HCT116 (cell line): ENCODE data around the gene CRYBB1. TPM values are rescaled to one million over a fixed set of nuclear protein-coding genes. Genes with fewer than 3 reads are reported as not detected.

ENCODE experiments used
- ATAC-seq: fragments of 200-7000 bp; cut with Tn5 transposase; 2 replicates; pipeline ENCODE4 v1.9.1; 2020; ENCODE audit warnings: mild to moderate bottlenecking, moderate library complexity
- BruUV-seq: library from RNA; stranded (reverse); fragments of 400-500 nt; replicated peaks from 2 replicates; lab custom pipeline; 2021; lab: Mats Ljungman, UMichigan
- CTCF ChIA-PET: fragments of 300-600 bp; sonication (Branson Sonifier 250); formaldehyde crosslinking; loops from one replicate; lab custom pipeline; 2021; ENCODE audit warnings: antibody characterized with exemption; lab: Charles Lee
- POLR2A ChIA-PET: fragments of 300-600, 350-600 bp; sonication (Branson Sonifier 250); formaldehyde crosslinking; loops from one replicate; lab custom pipeline; 2021; ENCODE audit warnings: antibody characterized with exemption; lab: Charles Lee
- RAD21 ChIA-PET, 2 experiments: fragments of 300-600 bp; sonication (Branson Sonifier 250); formaldehyde crosslinking; loops; one replicate each; lab custom pipeline; 2023; ENCODE audit warnings: low total read pairs in 2 of 2; ENCODE audit not compliant: uncharacterized antibody in 2 of 2, unreplicated experiment in 2 of 2, low non-redundant PET in 1 of 2; lab: Charles Lee
- DNase-seq: peaks from one replicate; pipeline ENCODE4 v3.0.0-alpha.2; 2010; ENCODE audit warnings: low read depth, low spot score
- H2AFZ ChIP-seq: fragments of 200-600 bp; shearing (Covaris generic), sonication (generic); 2 replicates; pipeline ENCODE4 v1.6.1; 2017; ENCODE audit warnings: low read depth, mixed run types, mixed read lengths, antibody characterized with exemption, low read length; ENCODE audit not compliant: poor library complexity, severe bottlenecking
- H3K27ac ChIP-seq: 2 replicates; pipeline ENCODE4 v1.5.1; 2012; ENCODE audit warnings: low read depth, low read length
- H3K27me3 ChIP-seq: fragments of 200-600 bp; sonication (generic); 2 replicates; pipeline ENCODE4 v1.6.1; 2016; ENCODE audit warnings: mixed run types, low read length, mixed read lengths; ENCODE audit not compliant: insufficient read depth
- H3K36me3 ChIP-seq, 2 experiments: fragments of 200-500 bp in 1 of 2; fragments of 200-600 bp in 1 of 2; sonication (Bioruptor generic) in 1 of 2; sonication (generic) in 1 of 2; 2 replicates each; pipeline versions ENCODE4 v1.5.1 to v1.6.1; 2014 to 2016; ENCODE audit warnings: low read length in 2 of 2, inconsistent platforms in 1 of 2, mixed read lengths in 1 of 2, mixed run types in 1 of 2; ENCODE audit not compliant: insufficient read depth in 2 of 2, control insufficient read depth in 1 of 2
- H3K4me1 ChIP-seq, 2 experiments: fragments of 200-600 bp in 1 of 2; sonication (generic) in 1 of 2; 2 replicates each; pipeline versions ENCODE4 v1.5.1 to v1.6.1; 2012 to 2017; ENCODE audit warnings: low read length in 2 of 2, inconsistent platforms in 1 of 2, mild to moderate bottlenecking in 1 of 2, mixed read lengths in 1 of 2, mixed run types in 1 of 2, moderate library complexity in 1 of 2; ENCODE audit not compliant: insufficient read depth in 2 of 2, control insufficient read depth in 1 of 2
- H3K4me2 ChIP-seq: fragments of 200-600 bp; sonication (generic); 2 replicates; pipeline ENCODE4 v1.6.1; 2017; ENCODE audit warnings: mixed run types, low read length, mixed read lengths
- H3K4me3 ChIP-seq, 2 experiments: fragments of 200-600 bp in 1 of 2; sonication (generic) in 1 of 2; replicated peaks in 1 of 2; 2 replicates each; pipeline ENCODE4 v1.5.1; 2011 to 2016; ENCODE audit warnings: low read length in 2 of 2, control low read depth in 1 of 2, low read depth in 1 of 2, mild to moderate bottlenecking in 1 of 2, mixed read lengths in 1 of 2, mixed run types in 1 of 2
- H3K79me2 ChIP-seq: fragments of 200-600 bp; sonication (generic); 2 replicates; pipeline ENCODE4 v1.6.1; 2017; ENCODE audit warnings: mild to moderate bottlenecking, mixed run types, low read length, moderate library complexity, mixed read lengths; ENCODE audit not compliant: insufficient read depth
- H3K9ac ChIP-seq: fragments of 200-600 bp; sonication (generic); 2 replicates; pipeline ENCODE4 v1.6.1; 2016; ENCODE audit warnings: low read length, mixed read lengths
- H3K9me2 ChIP-seq: fragments of 200-600 bp; sonication (generic), shearing (Covaris generic); 2 replicates; pipeline ENCODE4 v1.6.1; 2017; ENCODE audit warnings: mixed run types, mild to moderate bottlenecking, moderate library complexity; ENCODE audit not compliant: insufficient read depth
- H3K9me3 ChIP-seq, 2 experiments: fragments of 200-500 bp in 1 of 2; fragments of 200-600 bp in 1 of 2; sonication (Bioruptor generic) in 1 of 2; sonication (generic) in 1 of 2; 2 replicates each; pipeline ENCODE4 v1.6.1; 2014 to 2017; ENCODE audit warnings: low read length in 2 of 2, mixed read lengths in 2 of 2, inconsistent platforms in 1 of 2, low read depth in 1 of 2, mild to moderate bottlenecking in 1 of 2, mixed run types in 1 of 2, moderate library complexity in 1 of 2; ENCODE audit not compliant: control insufficient read depth in 1 of 2, insufficient read depth in 1 of 2
- H4K20me1 ChIP-seq: fragments of 200-600 bp; sonication (generic), shearing (Covaris generic); 2 replicates; pipeline ENCODE4 v1.6.1; 2017; ENCODE audit warnings: mixed run types, mild to moderate bottlenecking, moderate library complexity; ENCODE audit not compliant: insufficient read depth
- ATF3 ChIP-seq: IDR thresholded peaks from 2 replicates; pipeline ENCODE4 v1.6.1; 2012
- CEBPB ChIP-seq: IDR thresholded peaks from 2 replicates; pipeline ENCODE4 v1.6.1; 2012; ENCODE audit warnings: low read depth
- CTCF ChIP-seq, 3 experiments: fragments of 200-600 bp in 1 of 3; sonication (generic) in 1 of 3; IDR thresholded peaks in 2 of 3; conservative IDR thresholded peaks in 1 of 3; 2 replicates each; pipeline ENCODE4 v1.5.1; 2012 to 2017; ENCODE audit warnings: low read depth in 2 of 3, low read length in 2 of 3, antibody characterized with exemption in 1 of 3, borderline replicate concordance in 1 of 3, control low read depth in 1 of 3, mild to moderate bottlenecking in 1 of 3, mixed read lengths in 1 of 3, mixed run types in 1 of 3, moderate library complexity in 1 of 3; ENCODE audit not compliant: insufficient read depth in 1 of 3
- ELF1 ChIP-seq: IDR thresholded peaks from 2 replicates; pipeline ENCODE4 v1.6.1; 2012; ENCODE audit warnings: low read depth, borderline replicate concordance
- JUND ChIP-seq: IDR thresholded peaks from 2 replicates; pipeline ENCODE4 v1.6.1; 2012
- MAX ChIP-seq: IDR thresholded peaks from 2 replicates; pipeline ENCODE4 v1.6.1; 2012
- REST ChIP-seq: IDR thresholded peaks from 2 replicates; pipeline ENCODE4 v1.6.1; 2012; ENCODE audit warnings: low read depth
- SP1 ChIP-seq: IDR thresholded peaks from 2 replicates; pipeline ENCODE4 v1.6.1; 2012; ENCODE audit warnings: low read depth
- SRF ChIP-seq: IDR thresholded peaks from 2 replicates; pipeline ENCODE4 v1.6.1; 2012; ENCODE audit warnings: low read depth
- TCF7L2 ChIP-seq: IDR thresholded peaks from 2 replicates; pipeline ENCODE4 v1.7.0; 2011; ENCODE audit warnings: borderline replicate concordance, inconsistent platforms; ENCODE audit not compliant: insufficient read depth, insufficient read length; ENCODE audit errors: extremely low read depth
- YY1 ChIP-seq: IDR thresholded peaks from 2 replicates; pipeline ENCODE4 v1.6.1; 2011; ENCODE audit warnings: low read length, low read depth, moderate library complexity, mild to moderate bottlenecking; ENCODE audit not compliant: insufficient replicate concordance; ENCODE audit errors: extremely low read depth
- ZBTB33 ChIP-seq: IDR thresholded peaks from 2 replicates; pipeline ENCODE4 v1.6.1; 2011; ENCODE audit warnings: mild to moderate bottlenecking, low read length, moderate library complexity; ENCODE audit not compliant: insufficient replicate concordance; ENCODE audit errors: extremely low read depth
- ZNF274 ChIP-seq: fragments of 200-500 bp; sonication (Bioruptor generic); IDR thresholded peaks from 2 replicates; pipeline ENCODE4 v1.6.1; 2014; ENCODE audit warnings: mild to moderate bottlenecking, low read depth, low read length, inconsistent platforms
- intact Hi-C: fragments of 100-400 bp; cut with micrococcal nuclease; formaldehyde crosslinking; loops from 2 replicates; pipeline ENCODE4 v1.10.0; 2022
- total RNA-seq: library from RNA; stranded (reverse); gene quantifications from one replicate; pipeline ENCODE4 v1.2.1, GENCODE V29; 2021; ENCODE audit not compliant: unreplicated experiment

CRYBB1 gene
- total RNA-seq, 1 experiment from 2014 or later: not detected

GRCh38 chr22:26554956-26555355 is 62.9 kb downstream of the CRYBB1 start:
- Histone ChIP-seq H3K9ac (no peak overlapping the region), H3K4me2 (no peak overlapping the region), H3K9me2 (no peaks in the 10 kb centered on the region), H3K4me1 (peaks cover 13 to 17% of the 10 kb centered on the region in 2 experiments), H4K20me1 (no peaks in the 10 kb centered on the region), H3K27ac (no peak overlapping the region), H3K36me3 (no peaks in the 10 kb centered on the region), H3K27me3 (no peaks in the 10 kb centered on the region), H3K9me3 (no peaks in the 10 kb centered on the region), H3K4me3 (no peak overlapping the region), H3K79me2 (no peaks in the 10 kb centered on the region), H2AFZ (no peak overlapping the region)
- ChIA-PET RAD21 (no interaction called here), POLR2A (no interaction called here), CTCF (interaction anchor here (0.6 kb wide), 1 partner anchor 9 kb away, joined by 3 read pairs; no protein-coding TSS in a partner anchor)
- no peak for TF ChIP-seq ZNF274
- TF ChIP-seq CEBPB: no peak
- TF ChIP-seq TCF7L2: no peak
- TF ChIP-seq REST: no peak
- TF ChIP-seq ZBTB33: no peak
- no peak for TF ChIP-seq JUND
- TF ChIP-seq SP1: no peak
- TF ChIP-seq YY1: no peak
- no peak for TF ChIP-seq ELF1
- no peak for TF ChIP-seq CTCF (IDR thresholded peaks at IDR 0.05 in 2 of 3, conservative IDR thresholded peaks at IDR 0.05 in 1 of 3; ENCODE audit: borderline replicate concordance in 1 of 3, insufficient read depth in 1 of 3, low read depth in 2 of 3, low read length in 2 of 3)
- no peak for TF ChIP-seq ATF3
- no peak for TF ChIP-seq MAX
- no peak for TF ChIP-seq SRF
- BruUV-seq: no TSS peak
- DNase-seq (no peak), ATAC-seq (no peak)
- intact Hi-C loops: no loop called here
